Lung (tissue), 12 donors: ENCODE results near the gene RERG. TPM values are rescaled to one million over a fixed set of nuclear protein-coding genes. Genes with fewer than 3 reads are reported as not detected.
A peak's percentile ranks its signal among the peaks of the same experiment; 100 is the strongest.

Experiments
- ATAC-seq: fragments of 200-7000 bp; cut with Tn5 transposase; one replicate; pipeline ENCODE4 v1.9.1; 2020; ENCODE audit warnings: moderate number of reproducible peaks; ENCODE audit not compliant: insufficient read depth, low FRiP score
- DNase-seq, 3 donors: peaks; one replicate each; pipeline ENCODE4 v3.0.0-alpha.2; 2013 to 2017
- H3K27ac ChIP-seq, 2 donors: one replicate each; pipeline ENCODE4 v1.5.1; 2013; ENCODE audit warnings: mild to moderate bottlenecking in 2 of 2, moderate library complexity in 2 of 2, control low read depth in 1 of 2, inconsistent platforms in 1 of 2, low read depth in 1 of 2, low read length in 1 of 2
- H3K27me3 ChIP-seq, 3 donors: one replicate each; pipeline ENCODE4 v1.5.1; 2013; ENCODE audit warnings: low read length in 2 of 3; ENCODE audit not compliant: control insufficient read depth in 3 of 3, insufficient read depth in 3 of 3
- H3K36me3 ChIP-seq, 4 donors: one replicate each; pipeline ENCODE4 v1.5.1; 2013; ENCODE audit warnings: low read length in 4 of 4, mild to moderate bottlenecking in 1 of 4, moderate library complexity in 1 of 4; ENCODE audit not compliant: control insufficient read depth in 4 of 4, insufficient read depth in 4 of 4
- H3K4me1 ChIP-seq, 5 donors: one replicate each; pipeline ENCODE4 v1.5.1; 2013; ENCODE audit warnings: low read length in 5 of 5, mild to moderate bottlenecking in 2 of 5, moderate library complexity in 1 of 5; ENCODE audit not compliant: control insufficient read depth in 5 of 5, insufficient read depth in 5 of 5
- H3K4me3 ChIP-seq: one replicate; pipeline ENCODE4 v1.5.1; 2013; ENCODE audit warnings: mild to moderate bottlenecking, control low read depth, moderate library complexity
- H3K9ac ChIP-seq, 2 donors: one replicate each; pipeline ENCODE4 v1.5.1; 2013; ENCODE audit warnings: low read length in 2 of 2, control low read depth in 1 of 2; ENCODE audit not compliant: insufficient read depth in 1 of 2
- H3K9me3 ChIP-seq, 4 donors: one replicate each; pipeline ENCODE4 v1.5.1; 2013; ENCODE audit warnings: low read length in 3 of 4, mild to moderate bottlenecking in 1 of 4, moderate library complexity in 1 of 4; ENCODE audit not compliant: control insufficient read depth in 4 of 4, insufficient read depth in 3 of 4
- CTCF ChIP-seq: IDR thresholded peaks from 2 replicates; pipeline ENCODE4 v1.5.1; 2012; ENCODE audit warnings: mild to moderate bottlenecking; ENCODE audit errors: control extremely low read depth, extremely low read depth
- WGBS, 2 donors: extraction: QIAGEN DNeasy Blood & Tissue Kit; methylation state at CpG; one replicate each; pipeline ENCODE4 v1.1.7; 2013; 5-methylcytosine and 5-hydroxymethylcytosine counted together
- polyA plus RNA-seq, 2 donors: library from polyadenylated mRNA; stranded (reverse); fragments of 200-250 nt; gene quantifications; one replicate each; pipeline ENCODE4 v1.2.1, GENCODE V29; 2013
- total RNA-seq, 2 donors: library from RNA; depleted of rRNA in 1 of 2; stranded (reverse); fragments of >200 nt in 1 of 2; gene quantifications; one replicate each; pipeline ENCODE4 v1.2.1, GENCODE V29; 2014 to 2021
- donor health status: control.
- donor health status: control.
- donor health status: Bipolar disorder and iron deficiency.
- donor health status: healthy.
- donor health status: DM: yes; HTN: yes; CAD: no.

The RERG gene
- total and polyA plus RNA-seq, 4 donors, result 3.3 to 20.1 (median 8.5) TPM

- Histone ChIP-seq H3K27me3 (no peaks in the 10 kb centered on the region), H3K4me3 (no peak overlapping the region), H3K9ac (no peak overlapping the region), H3K9me3 (no peaks in the 10 kb centered on the region), H3K4me1 (peaks cover 0 to 44% (median 7%) of the 10 kb centered on the region in 5 donors), H3K27ac (no peak overlapping the region), H3K36me3 (no peaks in the 10 kb centered on the region)
- ATAC-seq, result no peak
- 77 to 82% methylated on average over 4 of the region's 4 CpGs for WGBS, 2 donors
- DNase-seq, result no peak
- TF ChIP-seq CTCF, result no peak
Measured at GRCh38 chr12:15184484-15184883, 36.7 kb downstream of the RERG start.

GRCh38 chr12:15183821-15184220, 37.4 kb downstream of the RERG start:
- no peak for TF ChIP-seq CTCF
- Histone ChIP-seq H3K9ac (no peak overlapping the region), H3K36me3 (no peaks in the 10 kb centered on the region), H3K27me3 (no peaks in the 10 kb centered on the region), H3K9me3 (no peaks in the 10 kb centered on the region), H3K27ac (no peak overlapping the region), H3K4me1 (peaks cover 0 to 45% (median 7%) of the 10 kb centered on the region in 5 donors), H3K4me3 (no peak overlapping the region)
- WGBS, 2 donors, result 46 to 73% methylated on average over 5 of the region's 5 CpGs
- ATAC-seq, result no peak
- DNase-seq, result peak in 2 of 3 donors; percentile 71 to 84

- ATAC-seq, result peak; percentile 64
- Histone ChIP-seq H3K4me3 (no peak overlapping the region), H3K4me1 (peaks cover 0 to 34% (median 7%) of the 10 kb centered on the region in 5 donors), H3K9me3 (no peaks in the 10 kb centered on the region), H3K27ac (no peak overlapping the region), H3K27me3 (no peaks in the 10 kb centered on the region), H3K36me3 (no peaks in the 10 kb centered on the region), H3K9ac (no peak overlapping the region)
- DNase-seq, result peak in 2 of 3 donors; percentile 74 to 82
- no peak for TF ChIP-seq CTCF
- WGBS, 2 donors, result 65 to 75% methylated on average over 3 of the region's 3 CpGs
Measured at GRCh38 chr12:15181017-15181683, 40.1 kb downstream of the RERG start.
